Thoracic aorta (tissue), 2 donors: ENCODE measurements around the gene MAPK14. TPM values are rescaled to one million over a fixed set of nuclear protein-coding genes. Genes with fewer than 3 reads are reported as not detected.

Experiments
- ATAC-seq: fragments of 150-250 bp; one replicate; pipeline ENCODE4 v1.8.0; 2017; ENCODE audit warnings: low read depth; ENCODE audit not compliant: insufficient number of reproducible peaks, low FRiP score
- DNase-seq: peaks from one replicate; pipeline ENCODE4 v3.0.0-alpha.2; 2020; ENCODE audit warnings: low spot score
- H3K27ac ChIP-seq, 2 donors: fragments of 200-600 bp; sonication (generic); 1 replicate in 1 of 2; 2 replicates in 1 of 2; pipeline ENCODE4 v1.5.1; 2016; ENCODE audit warnings: mild to moderate bottlenecking in 2 of 2, moderate library complexity in 2 of 2
- H3K27me3 ChIP-seq: fragments of 200-600 bp; sonication (generic); replicated peaks from 2 replicates; pipeline ENCODE4 v1.6.0; 2016; ENCODE audit warnings: mild to moderate bottlenecking; ENCODE audit not compliant: insufficient read depth
- H3K36me3 ChIP-seq: fragments of 200-600 bp; sonication (generic); one replicate; pipeline ENCODE4 v1.5.1; 2016
- H3K4me1 ChIP-seq, 2 donors: fragments of 200-600 bp; sonication (generic); 1 replicate in 1 of 2; 2 replicates in 1 of 2; pipeline versions ENCODE4 v1.5.1 to v1.6.0; 2016; ENCODE audit warnings: low read depth in 2 of 2, mild to moderate bottlenecking in 1 of 2; ENCODE audit not compliant: control insufficient read depth in 1 of 2
- H3K4me3 ChIP-seq: fragments of 200-600 bp; sonication (generic); 2 replicates; pipeline ENCODE4 v1.5.1; 2016; ENCODE audit warnings: mild to moderate bottlenecking
- H3K9me3 ChIP-seq: fragments of 200-600 bp; sonication (generic); 2 replicates; pipeline ENCODE4 v1.5.1; 2016
- CTCF ChIP-seq: fragments of 200-600 bp; sonication (generic); IDR thresholded peaks from one replicate; pipeline ENCODE4 v1.5.1; 2019; ENCODE audit warnings: antibody characterized with exemption
- total RNA-seq, 2 donors: library from RNA; depleted of rRNA; stranded (reverse); fragments of >200 nt; gene quantifications; one replicate each; pipeline versions ENCODE4 v1.1.0 to v1.2.3, GENCODE V29; 2016

Gene MAPK14
- total RNA-seq, 2 donors from 2014 or later = 61.9 to 106 TPM

GRCh38 chr6:36000451-36000850 is 27.2 kb upstream of the MAPK14 start:
- no peaks in the 10 kb centered on the region for H3K27me3 ChIP-seq

GRCh38 chr6:36015666-36016065 is 11.9 kb upstream of the MAPK14 start:
- Histone ChIP-seq H3K27ac (no peak overlapping the region), H3K9me3 (no peaks in the 10 kb centered on the region), H3K27me3 (no peaks in the 10 kb centered on the region), H3K4me1 (peaks cover 0 to 8% of the 10 kb centered on the region in 2 donors), H3K36me3 (no peaks in the 10 kb centered on the region), H3K4me3 (no peak overlapping the region)
- DNase-seq (no peak), ATAC-seq (no peak)
- TF ChIP-seq CTCF = no peak

More at GRCh38 chr6:36000451-36000850, 27.2 kb upstream of the MAPK14 start:
- no peak for TF ChIP-seq CTCF
- Histone ChIP-seq H3K36me3 (no peaks in the 10 kb centered on the region), H3K27ac (no peak overlapping the region), H3K9me3 (no peaks in the 10 kb centered on the region), H3K4me1 (no peaks in the 10 kb centered on the region), H3K4me3 (no peak overlapping the region)
- DNase-seq (no peak), ATAC-seq (no peak)

GRCh38 chr6:36018339-36018738 is 9.3 kb upstream of the MAPK14 start:
- Histone ChIP-seq H3K36me3 (no peaks in the 10 kb centered on the region), H3K27ac (no peak overlapping the region), H3K4me3 (no peak overlapping the region), H3K9me3 (no peaks in the 10 kb centered on the region), H3K27me3 (no peaks in the 10 kb centered on the region), H3K4me1 (no peaks in the 10 kb centered on the region)
- DNase-seq (no peak), ATAC-seq (no peak)
- no peak for TF ChIP-seq CTCF

- H3K9me3 ChIP-seq = no peaks in the 10 kb centered on the region
- TF ChIP-seq CTCF = no peak
- no peak for ATAC-seq
- H3K4me3 ChIP-seq = no peak overlapping the region
- no peak overlapping the region for H3K27ac ChIP-seq
- H3K27me3 ChIP-seq = no peaks in the 10 kb centered on the region
- DNase-seq = no peak
- no peaks in the 10 kb centered on the region for H3K4me1 ChIP-seq
- no peaks in the 10 kb centered on the region for H3K36me3 ChIP-seq
Measured at GRCh38 chr6:36019167-36019566, 8.4 kb upstream of the MAPK14 start.

- H3K27ac ChIP-seq = no peak overlapping the region
- no peak overlapping the region for H3K4me3 ChIP-seq
- ATAC-seq (no peak), DNase-seq (no peak)
- H3K27me3 ChIP-seq = no peaks in the 10 kb centered on the region
- TF ChIP-seq CTCF = no peak
- no peaks in the 10 kb centered on the region for H3K36me3 ChIP-seq
- H3K9me3 ChIP-seq = no peaks in the 10 kb centered on the region
- no peaks in the 10 kb centered on the region for H3K4me1 ChIP-seq
Measured at GRCh38 chr6:36020154-36020553, 7.5 kb upstream of the MAPK14 start.
